ENCODE results near the gene KRT35. TPM values are rescaled to one million over a fixed set of nuclear protein-coding genes. Genes with fewer than 3 reads are reported as not detected.
A peak's percentile ranks its signal among the peaks of the same experiment; 100 is the strongest.

Gene KRT35
- total and polyA plus RNA-seq, 2 of the 13 experiments (the other 11 are each of a cell fraction or from before 2014, with no cell fraction given) = not detected

DNA sequence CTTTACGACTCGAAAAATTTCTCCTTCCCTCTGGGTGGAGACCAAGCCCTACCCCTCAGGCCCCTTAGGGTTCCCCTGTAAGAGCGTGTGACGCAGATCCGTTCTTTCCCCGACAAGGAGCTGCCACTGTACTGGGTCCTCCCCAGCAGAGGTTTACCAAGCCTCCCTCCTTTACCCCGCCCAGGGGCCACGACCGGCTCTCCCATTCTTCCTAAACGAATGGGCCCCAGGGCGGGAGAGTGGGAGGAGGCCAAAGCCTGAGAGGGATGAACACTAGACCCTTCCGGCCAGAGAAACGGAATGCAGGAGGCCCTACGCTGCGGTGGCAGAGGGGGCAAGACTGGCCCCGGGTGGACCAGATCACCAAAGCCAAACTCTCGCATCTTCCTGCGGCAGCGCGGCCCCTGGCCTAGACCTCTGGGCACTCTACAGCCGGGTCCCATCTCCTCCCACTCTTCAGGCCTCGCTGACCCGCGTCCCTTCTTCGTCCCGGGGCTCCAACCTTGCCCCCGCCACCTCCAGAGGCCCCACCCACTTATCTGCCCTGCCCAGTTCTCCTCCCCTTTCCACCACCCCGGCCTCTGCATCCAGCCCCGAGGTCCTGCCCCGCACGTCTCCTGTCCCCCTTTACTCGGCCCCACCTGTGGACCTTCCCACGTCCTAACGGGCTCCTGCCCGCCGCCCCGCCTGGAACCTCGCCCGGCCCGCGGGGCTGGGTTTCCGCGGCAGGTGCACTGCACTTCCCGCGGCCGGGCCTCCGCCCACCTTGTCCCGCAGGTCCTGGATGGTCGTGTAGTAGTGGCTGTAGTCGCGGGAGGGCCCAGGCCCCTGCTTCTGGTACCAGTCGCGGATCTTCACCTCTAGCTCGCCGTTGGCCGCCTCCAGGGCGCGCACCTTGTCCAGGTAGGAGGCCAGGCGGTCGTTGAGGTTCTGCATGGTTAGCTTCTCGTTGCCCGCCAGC is 46.4 kb upstream of the KRT35 start (continued):
- TF ChIP-seq, protein P1, sequence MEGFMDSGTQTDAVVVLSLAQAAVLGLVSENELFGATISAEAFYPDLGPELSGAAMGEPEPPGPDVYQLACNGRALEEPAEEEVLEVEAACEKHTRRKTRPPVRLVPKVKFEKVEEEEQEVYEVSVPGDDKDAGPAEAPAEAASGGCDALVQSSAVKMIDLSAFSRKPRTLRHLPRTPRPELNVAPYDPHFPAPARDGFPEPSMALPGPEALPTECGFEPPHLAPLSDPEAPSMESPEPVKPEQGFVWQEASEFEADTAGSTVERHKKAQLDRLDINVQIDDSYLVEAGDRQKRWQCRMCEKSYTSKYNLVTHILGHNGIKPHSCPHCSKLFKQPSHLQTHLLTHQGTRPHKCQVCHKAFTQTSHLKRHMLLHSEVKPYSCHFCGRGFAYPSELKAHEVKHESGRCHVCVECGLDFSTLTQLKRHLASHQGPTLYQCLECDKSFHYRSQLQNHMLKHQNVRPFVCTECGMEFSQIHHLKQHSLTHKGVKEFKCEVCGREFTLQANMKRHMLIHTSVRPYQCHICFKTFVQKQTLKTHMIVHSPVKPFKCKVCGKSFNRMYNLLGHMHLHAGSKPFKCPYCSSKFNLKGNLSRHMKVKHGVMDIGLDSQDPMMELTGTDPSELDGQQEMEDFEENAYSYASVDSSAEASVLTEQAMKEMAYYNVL (CRISPR knock-in tag; IDR thresholded peaks at IDR 0.05; ENCODE audit: borderline replicate concordance) = peak; percentile 12; the same call in 1 of the 2 replicates
- TF ChIP-seq, protein P2, sequence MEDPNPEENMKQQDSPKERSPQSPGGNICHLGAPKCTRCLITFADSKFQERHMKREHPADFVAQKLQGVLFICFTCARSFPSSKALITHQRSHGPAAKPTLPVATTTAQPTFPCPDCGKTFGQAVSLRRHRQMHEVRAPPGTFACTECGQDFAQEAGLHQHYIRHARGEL (CRISPR knock-in tag; IDR thresholded peaks at IDR 0.05) = 0 out of 2 replicates have a peak, but pooled peaks have one; percentile 48
- TF ChIP-seq, protein P3, sequence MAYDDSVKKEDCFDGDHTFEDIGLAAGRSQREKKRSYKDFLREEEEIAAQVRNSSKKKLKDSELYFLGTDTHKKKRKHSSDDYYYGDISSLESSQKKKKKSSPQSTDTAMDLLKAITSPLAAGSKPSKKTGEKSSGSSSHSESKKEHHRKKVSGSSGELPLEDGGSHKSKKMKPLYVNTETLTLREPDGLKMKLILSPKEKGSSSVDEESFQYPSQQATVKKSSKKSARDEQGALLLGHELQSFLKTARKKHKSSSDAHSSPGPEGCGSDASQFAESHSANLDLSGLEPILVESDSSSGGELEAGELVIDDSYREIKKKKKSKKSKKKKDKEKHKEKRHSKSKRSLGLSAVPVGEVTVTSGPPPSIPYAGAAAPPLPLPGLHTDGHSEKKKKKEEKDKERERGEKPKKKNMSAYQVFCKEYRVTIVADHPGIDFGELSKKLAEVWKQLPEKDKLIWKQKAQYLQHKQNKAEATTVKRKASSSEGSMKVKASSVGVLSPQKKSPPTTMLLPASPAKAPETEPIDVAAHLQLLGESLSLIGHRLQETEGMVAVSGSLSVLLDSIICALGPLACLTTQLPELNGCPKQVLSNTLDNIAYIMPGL (CRISPR knock-in tag; IDR thresholded peaks at IDR 0.05; ENCODE audit: borderline replicate concordance in 1 of 2, low read depth in 1 of 2) = peak in 1 of 2 experiments; percentile 43; a peak in 1 of 4 replicates
- no peak; the same call in none of the 2 replicates for TF ChIP-seq KDM2A (CRISPR knock-in tag; IDR thresholded peaks at IDR 0.05; ENCODE audit: borderline replicate concordance, low read depth)
- TF ChIP-seq, protein P4, sequence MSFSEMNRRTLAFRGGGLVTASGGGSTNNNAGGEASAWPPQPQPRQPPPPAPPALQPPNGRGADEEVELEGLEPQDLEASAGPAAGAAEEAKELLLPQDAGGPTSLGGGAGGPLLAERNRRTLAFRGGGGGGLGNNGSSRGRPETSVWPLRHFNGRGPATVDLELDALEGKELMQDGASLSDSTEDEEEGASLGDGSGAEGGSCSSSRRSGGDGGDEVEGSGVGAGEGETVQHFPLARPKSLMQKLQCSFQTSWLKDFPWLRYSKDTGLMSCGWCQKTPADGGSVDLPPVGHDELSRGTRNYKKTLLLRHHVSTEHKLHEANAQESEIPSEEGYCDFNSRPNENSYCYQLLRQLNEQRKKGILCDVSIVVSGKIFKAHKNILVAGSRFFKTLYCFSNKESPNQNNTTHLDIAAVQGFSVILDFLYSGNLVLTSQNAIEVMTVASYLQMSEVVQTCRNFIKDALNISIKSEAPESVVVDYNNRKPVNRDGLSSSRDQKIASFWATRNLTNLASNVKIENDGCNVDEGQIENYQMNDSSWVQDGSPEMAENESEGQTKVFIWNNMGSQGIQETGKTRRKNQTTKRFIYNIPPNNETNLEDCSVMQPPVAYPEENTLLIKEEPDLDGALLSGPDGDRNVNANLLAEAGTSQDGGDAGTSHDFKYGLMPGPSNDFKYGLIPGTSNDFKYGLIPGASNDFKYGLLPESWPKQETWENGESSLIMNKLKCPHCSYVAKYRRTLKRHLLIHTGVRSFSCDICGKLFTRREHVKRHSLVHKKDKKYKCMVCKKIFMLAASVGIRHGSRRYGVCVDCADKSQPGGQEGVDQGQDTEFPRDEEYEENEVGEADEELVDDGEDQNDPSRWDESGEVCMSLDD (CRISPR knock-in tag; IDR thresholded peaks at IDR 0.05; ENCODE audit: borderline replicate concordance) = no peak
- no peak for TF ChIP-seq LCORL (IDR thresholded peaks at IDR 0.05)
- TF ChIP-seq LCORL (CRISPR knock-in tag; IDR thresholded peaks at IDR 0.05) = 0 out of 2 replicates have a peak, but pooled peaks have one; percentile 11
- TF ChIP-seq ZNF138 (CRISPR knock-in tag; IDR thresholded peaks at IDR 0.05; ENCODE audit: low read depth) = no peak
- TF ChIP-seq, protein P5, sequence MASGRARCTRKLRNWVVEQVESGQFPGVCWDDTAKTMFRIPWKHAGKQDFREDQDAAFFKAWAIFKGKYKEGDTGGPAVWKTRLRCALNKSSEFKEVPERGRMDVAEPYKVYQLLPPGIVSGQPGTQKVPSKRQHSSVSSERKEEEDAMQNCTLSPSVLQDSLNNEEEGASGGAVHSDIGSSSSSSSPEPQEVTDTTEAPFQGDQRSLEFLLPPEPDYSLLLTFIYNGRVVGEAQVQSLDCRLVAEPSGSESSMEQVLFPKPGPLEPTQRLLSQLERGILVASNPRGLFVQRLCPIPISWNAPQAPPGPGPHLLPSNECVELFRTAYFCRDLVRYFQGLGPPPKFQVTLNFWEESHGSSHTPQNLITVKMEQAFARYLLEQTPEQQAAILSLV (CRISPR knock-in tag; IDR thresholded peaks at IDR 0.05; ENCODE audit: borderline replicate concordance) = peak; percentile 90; the same call in 1 of the 2 replicates
- TF ChIP-seq YEATS2 (CRISPR knock-in tag; IDR thresholded peaks at IDR 0.05; ENCODE audit: borderline replicate concordance) = 0 out of 2 replicates have a peak, but pooled peaks have one; percentile 2
- TF ChIP-seq CHD4 (IDR thresholded peaks at IDR 0.05; ENCODE audit: borderline replicate concordance, low read length) = no peak
- TF ChIP-seq MAF1 (CRISPR knock-in tag; IDR thresholded peaks at IDR 0.05; ENCODE audit: borderline replicate concordance) = no peak
- TF ChIP-seq, protein P6, sequence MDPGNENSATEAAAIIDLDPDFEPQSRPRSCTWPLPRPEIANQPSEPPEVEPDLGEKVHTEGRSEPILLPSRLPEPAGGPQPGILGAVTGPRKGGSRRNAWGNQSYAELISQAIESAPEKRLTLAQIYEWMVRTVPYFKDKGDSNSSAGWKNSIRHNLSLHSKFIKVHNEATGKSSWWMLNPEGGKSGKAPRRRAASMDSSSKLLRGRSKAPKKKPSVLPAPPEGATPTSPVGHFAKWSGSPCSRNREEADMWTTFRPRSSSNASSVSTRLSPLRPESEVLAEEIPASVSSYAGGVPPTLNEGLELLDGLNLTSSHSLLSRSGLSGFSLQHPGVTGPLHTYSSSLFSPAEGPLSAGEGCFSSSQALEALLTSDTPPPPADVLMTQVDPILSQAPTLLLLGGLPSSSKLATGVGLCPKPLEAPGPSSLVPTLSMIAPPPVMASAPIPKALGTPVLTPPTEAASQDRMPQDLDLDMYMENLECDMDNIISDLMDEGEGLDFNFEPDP (CRISPR knock-in tag; conservative IDR thresholded peaks at IDR 0.05) = no peak
- TF ChIP-seq ZNF282 (IDR thresholded peaks at IDR 0.05; ENCODE audit: partially characterized antibody) = no peak
- TF ChIP-seq ZNF768 (CRISPR knock-in tag; IDR thresholded peaks at IDR 0.05) = no peak
- TF ChIP-seq KDM5B (CRISPR knock-in tag; IDR thresholded peaks at IDR 0.05; ENCODE audit: borderline replicate concordance) = peak; percentile 72
- no peak for TF ChIP-seq HOXA3 (CRISPR knock-in tag; IDR thresholded peaks at IDR 0.05)
- no peak for TF ChIP-seq TMF1 (CRISPR knock-in tag; IDR thresholded peaks at IDR 0.05; ENCODE audit: low read depth)
